GM12892 (cell line): ENCODE data around the gene HMGN4.
"Not testable (repeated sequence)": the region's sequence is repeated elsewhere in the genome, so short reads cannot be mapped to it uniquely, and the experiment has no call there.

Experiments
- DNase-seq: peaks from one replicate; pipeline ENCODE4 v3.0.0; 2011; ENCODE audit not compliant: insufficient read length
- FAIRE-seq: peaks from 2 replicates; lab custom pipeline; 2011; peaks lifted over from hg19 to GRCh38; lab: Jason Lieb, UNC
- POLR2A ChIP-seq: IDR thresholded peaks from 2 replicates; pipeline ENCODE4 v1.6.1; 2011; ENCODE audit warnings: low read depth, low read length, control low read depth
- POLR2AphosphoS5 ChIP-seq: IDR thresholded peaks from 2 replicates; pipeline ENCODE4 v1.6.1; 2011; ENCODE audit warnings: low read depth, low read length, control low read depth
- TAF1 ChIP-seq: IDR thresholded peaks from 2 replicates; pipeline ENCODE4 v1.6.1; 2011; ENCODE audit warnings: low read depth, mild to moderate bottlenecking, control low read depth, low read length, borderline replicate concordance

HMGN4 gene

DNA sequence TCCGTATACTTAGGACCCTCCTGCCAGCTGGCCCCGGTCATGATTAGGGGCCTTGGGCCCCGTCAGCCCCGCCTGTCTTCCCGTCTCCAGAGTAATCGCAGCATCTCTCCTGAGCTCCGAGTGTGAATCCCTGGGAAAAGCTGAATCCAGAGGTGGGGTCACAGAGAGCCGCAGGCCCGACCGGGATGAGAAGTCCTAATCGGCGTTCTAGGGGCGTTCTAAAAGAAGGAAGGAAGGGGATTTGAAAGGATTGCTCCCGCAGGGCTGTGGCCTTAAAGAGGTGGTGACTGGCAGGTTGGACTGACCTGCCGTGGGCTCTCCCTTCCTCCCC, 371 bp downstream of the HMGN4 start:
- no peak for TF ChIP-seq POLR2AphosphoS5
- TF ChIP-seq TAF1: no peak
- no peak for TF ChIP-seq POLR2A
- no peak for FAIRE-seq
- no peak for DNase-seq

DNA sequence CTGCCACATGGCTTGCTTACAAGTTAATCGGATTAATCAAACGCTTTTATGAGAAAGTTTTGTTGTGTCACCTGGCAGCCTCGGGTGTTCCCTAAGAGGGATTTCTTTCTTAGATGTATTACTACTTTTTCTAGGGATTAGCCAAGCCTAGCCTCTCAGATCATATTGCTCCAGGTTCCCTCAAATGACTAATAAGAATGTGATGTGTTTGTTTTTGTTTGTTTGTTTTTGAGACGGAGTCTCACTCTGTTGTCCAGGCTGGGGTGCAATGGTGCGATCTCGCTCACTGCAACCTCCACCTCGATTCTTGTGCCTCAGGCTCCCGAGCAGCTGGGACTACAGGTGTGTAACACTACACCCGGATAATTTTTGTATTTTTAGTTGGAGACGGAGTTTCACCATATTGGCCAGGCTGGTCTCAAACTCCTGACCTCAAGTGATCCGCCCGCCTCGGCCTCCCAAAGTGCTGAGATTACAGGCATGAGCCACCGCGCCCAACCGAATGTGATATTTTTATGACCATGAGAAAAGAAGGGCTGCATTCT, 977 bp downstream of the HMGN4 start:
- FAIRE-seq (no peak), DNase-seq (no peak)
- no peak for TF ChIP-seq POLR2AphosphoS5
- TF ChIP-seq POLR2A: no peak
- TF ChIP-seq TAF1: no peak

DNA sequence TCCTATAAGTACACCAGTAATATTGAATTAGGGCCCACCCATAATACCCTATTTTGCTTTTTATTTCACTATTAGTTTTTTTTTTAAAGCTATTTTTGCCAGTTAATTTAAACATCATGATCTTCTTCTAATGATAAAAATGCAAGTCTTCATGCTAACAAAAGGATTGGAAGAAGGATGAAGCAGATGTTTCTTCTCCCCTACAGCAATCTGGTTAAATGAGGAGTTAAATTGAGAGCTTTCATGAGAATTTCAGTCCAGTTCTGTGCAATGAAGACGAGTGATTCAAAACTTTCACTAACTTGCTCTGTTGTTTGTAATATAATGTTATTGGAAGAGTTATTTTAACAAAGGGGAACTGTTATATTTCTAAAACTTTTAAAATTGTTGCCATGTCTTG, 3.4 kb downstream of the HMGN4 start:
- no peak for DNase-seq
- no peak for TF ChIP-seq POLR2A
- no peak for TF ChIP-seq POLR2AphosphoS5
- no peak for TF ChIP-seq TAF1
- no peak for FAIRE-seq

DNA sequence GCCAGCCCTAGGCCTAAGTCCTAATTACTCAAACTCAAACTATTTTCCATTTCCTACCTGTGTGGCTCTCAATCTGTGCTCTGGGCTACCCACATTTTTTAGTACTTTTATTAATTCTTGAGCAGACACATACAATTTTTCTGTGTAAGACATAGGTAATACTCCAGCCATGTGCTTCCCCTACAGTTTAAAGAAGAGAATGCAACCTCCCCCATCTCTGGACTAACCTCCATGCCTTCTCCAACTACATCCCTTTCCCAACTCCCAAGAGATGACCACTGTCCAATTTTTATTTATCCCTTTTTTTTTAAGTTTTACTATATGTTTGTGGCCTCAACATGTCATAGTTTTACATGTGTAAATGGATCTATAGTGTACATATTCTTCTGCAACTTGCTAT, 5.8 kb downstream of the HMGN4 start:
- TF ChIP-seq POLR2AphosphoS5 (no peak), POLR2A (no peak), TAF1 (no peak)
- FAIRE-seq (no peak), DNase-seq (no peak)

DNA sequence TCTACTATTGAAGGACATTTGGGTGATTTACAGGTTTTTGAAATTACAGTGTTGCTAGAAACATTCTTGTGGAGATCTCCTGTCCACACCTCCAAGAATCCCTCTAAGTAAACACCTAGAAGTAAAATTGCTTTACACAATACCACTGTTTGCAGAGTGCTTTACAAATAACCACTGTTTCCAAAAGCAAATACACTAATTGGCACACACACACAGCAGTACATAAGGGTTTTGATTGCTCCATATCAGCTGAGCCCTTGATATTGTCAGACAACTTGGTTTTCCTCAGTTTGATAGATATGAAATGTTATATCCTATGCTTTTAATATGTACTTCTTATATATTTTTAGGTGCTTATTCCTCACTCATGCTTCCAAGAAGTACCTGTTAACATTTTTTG, 6.3 kb downstream of the HMGN4 start:
- TF ChIP-seq TAF1 (no peak), POLR2A (no peak), POLR2AphosphoS5 (no peak)
- no peak for FAIRE-seq
- no peak for DNase-seq

DNA sequence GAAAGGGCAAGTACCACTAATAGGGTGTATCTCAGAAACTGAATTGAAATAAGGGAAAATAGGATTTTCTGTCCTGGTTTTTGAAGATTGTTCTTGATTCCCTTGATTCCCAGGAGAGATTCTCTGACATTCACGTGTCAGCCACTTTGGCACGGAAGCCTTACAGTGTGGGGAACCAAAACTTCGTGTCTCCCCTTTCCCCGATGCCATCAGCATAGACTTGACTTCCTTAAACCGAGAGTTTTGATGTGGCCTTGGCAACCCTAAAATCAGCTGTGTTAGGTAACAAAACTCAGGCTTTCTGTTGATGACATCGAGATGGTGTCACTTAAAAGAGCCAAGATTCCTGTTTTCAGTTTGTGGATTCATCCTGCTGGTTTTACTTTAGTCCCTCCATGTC, 7.5 kb downstream of the HMGN4 start:
- DNase-seq (no peak), FAIRE-seq (no peak)
- TF ChIP-seq TAF1 (no peak), POLR2A (no peak), POLR2AphosphoS5 (no peak)

DNA sequence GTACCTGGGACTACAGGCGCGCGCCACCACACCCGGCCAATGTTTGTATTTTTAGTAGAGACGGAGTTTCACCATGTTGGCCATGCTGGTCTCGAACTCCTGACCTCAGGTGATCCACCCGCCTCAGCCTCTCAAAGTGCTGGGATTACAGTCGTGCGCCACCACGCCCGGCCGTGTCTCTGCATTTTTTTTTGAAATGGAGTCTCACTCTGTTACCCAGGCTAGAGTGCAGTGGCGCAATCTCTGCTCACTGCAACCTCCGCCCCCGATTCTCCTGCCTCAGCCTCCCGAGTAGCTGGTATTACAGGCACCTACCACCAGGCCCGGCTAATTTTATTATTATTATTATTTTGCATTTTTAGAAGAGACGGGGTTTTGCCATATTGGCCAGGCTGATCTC, 9.2 kb downstream of the HMGN4 start:
- not testable (repeated sequence) for FAIRE-seq, DNase-seq

DNA sequence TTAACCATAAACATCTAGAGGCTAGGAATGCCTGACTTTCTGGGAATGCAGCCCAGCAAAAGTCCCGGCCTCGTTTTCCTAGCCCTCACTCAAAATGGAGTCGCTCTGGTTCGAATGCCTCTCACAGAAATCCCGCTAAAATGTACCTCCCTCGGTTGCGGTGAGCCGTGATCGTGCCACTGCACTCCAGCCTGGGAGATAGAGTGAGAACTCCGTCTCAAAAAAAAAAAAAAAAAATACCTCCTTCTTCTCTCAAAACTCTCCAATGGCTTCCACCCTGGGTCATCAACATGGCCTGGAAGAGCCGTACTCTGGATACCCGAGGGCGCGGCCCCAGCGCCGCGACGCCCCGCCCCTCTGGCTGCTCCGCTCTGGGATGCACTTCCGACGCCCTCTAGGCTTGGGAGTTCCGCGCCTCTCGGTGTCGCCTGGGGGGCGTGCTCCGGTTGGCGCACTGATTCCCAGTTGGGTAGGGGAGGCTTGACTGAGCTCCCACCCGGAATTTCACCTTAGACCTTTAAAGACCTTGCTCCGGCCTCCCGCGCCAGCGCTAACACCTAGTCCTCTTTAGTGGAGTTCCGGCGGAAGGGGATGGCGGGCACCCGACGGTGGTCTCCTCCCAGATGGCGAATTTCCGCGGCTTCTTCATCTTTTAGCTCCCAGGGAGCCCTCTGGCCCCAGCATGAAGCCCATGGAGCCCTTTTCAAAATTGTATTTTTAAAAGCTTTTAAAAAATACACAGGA, 12.3 kb downstream of the HMGN4 start:
- peak; percentile 85 for FAIRE-seq
- peak; percentile 50 for DNase-seq
- TF ChIP-seq TAF1 (no peak), POLR2A (peak; percentile 30; the same call in 1 of the 2 replicates), POLR2AphosphoS5 (no peak)

DNA sequence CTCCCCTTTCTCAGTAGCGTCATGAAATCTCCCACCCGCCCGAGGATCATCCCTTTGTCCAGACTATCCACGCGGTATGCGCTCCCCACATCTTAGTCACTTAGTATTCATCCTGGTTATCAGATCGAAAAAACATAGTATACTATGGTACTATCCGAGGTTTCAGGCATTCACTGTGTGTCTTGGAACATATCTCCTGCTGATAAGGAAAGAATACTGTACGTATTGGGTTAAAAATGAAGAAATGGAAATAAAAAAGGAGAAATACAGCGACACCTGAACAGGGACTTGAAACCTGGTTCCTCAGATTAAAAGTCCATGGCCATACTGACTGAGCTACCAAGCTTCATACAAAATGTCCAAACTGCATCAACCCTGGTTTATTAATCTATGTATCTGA, 14.0 kb downstream of the HMGN4 start:
- DNase-seq: no peak
- TF ChIP-seq POLR2AphosphoS5 (no peak), POLR2A (no peak), TAF1 (no peak)
- FAIRE-seq: no peak

DNA sequence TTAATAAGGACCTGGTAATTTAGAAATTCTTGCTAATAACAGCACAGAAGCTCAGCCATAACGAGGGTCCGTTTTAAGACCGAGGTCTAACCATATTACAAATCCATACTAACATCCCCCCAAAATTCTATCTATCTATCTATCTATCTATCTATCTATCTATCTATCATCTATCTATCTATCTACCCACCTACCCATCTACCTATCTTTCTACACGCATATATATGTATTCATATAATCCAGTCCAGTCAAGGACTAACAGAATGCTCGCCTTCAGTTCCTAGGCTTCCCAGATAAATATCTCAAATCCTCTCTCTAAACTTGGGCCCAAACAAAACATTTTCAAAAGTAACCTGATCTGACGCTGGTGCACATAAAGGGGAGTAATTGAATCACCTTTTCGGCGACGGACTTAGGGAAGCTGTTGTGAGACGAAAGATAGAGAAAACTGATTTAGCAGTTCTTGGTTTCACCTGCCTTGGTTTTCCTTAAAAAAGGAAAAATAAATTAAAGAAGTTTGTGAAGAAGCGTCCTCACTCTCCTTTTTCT, 14.5 kb downstream of the HMGN4 start:
- FAIRE-seq (no peak), DNase-seq (no peak)
- no peak for TF ChIP-seq POLR2AphosphoS5
- no peak for TF ChIP-seq TAF1
- no peak for TF ChIP-seq POLR2A

DNA sequence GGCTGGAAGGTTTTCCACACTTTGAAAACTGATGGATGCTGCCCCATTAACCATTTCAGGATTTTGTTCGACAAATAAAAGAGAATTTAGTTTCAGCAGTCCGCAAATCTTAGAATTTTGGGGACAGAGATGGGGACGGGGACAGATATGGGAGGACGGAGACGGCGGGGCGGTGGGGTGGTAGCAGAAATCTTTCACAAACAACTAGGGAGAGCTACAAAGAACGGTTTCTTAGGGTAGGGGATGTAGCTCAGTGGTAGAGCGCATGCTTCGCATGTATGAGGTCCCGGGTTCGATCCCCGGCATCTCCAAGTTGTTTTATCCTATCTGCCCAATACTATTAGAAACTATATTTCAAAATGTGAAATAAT, 15.1 kb downstream of the HMGN4 start:
- TF ChIP-seq POLR2AphosphoS5 (no peak), TAF1 (no peak), POLR2A (no peak)
- FAIRE-seq (peak; percentile 21), DNase-seq (no peak)
